ENCODE measurements around the gene TRAPPC12.
"Not testable (repeated sequence)": the region's sequence is repeated elsewhere in the genome, so short reads cannot be mapped to it uniquely, and the experiment has no call there.

Gene TRAPPC12

DNA sequence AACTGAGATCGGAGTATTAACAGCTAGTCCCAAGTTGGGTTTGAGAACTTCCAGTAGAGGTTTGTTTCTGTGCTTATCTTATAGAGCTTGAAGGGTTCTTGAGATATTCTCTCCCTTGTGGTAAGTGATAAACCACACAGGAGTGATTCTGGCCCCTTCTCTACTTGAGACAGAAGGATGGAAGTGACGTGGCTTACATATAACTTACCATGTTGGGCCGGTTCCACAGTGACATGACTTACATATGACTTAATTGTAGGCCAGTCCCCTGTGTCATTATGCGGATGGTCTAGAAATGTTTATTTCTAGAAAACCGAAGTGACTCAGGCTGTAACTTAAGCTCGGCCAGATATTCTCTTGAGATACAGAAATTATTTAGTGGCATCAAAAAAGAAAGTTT lies 62.7 kb downstream of the TRAPPC12 start:
- H3K9ac ChIP-seq (ENCODE audit: low read depth in 1 of 2, low read length in 2 of 2): no peak overlapping the region

DNA sequence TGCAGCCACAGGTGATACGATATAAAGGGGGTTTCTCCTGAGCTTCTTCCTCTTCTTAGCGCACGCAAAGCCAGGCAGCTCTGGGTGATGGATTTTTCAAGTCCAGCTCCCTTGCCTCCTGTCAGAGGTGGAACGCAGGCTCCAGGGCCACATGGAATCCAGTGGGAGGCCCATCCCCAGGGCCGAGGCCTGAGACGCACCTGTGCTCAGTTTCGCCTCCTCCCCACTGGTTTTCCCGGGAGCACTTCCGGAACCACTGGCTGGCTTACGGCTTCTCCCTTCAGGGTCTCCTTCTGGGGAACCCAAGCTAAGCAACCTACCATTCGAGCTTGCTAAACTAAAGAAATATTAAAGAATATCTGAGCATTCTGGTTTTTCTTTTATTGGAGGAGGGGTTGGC lies 63.6 kb downstream of the TRAPPC12 start:
- H3K4me1 ChIP-seq (ENCODE audit: control insufficient read depth in 1 of 2, insufficient read depth in 2 of 2, low read length in 2 of 2): peaks cover 0 to 16% of the 10 kb centered on the region in 2 donors
- peaks cover 25 to 44% of the 10 kb centered on the region in 2 donors for H3K36me3 ChIP-seq (ENCODE audit: control insufficient read depth in 1 of 2, insufficient read depth in 2 of 2, low read length in 2 of 2)
- no peak overlapping the region for H3K9ac ChIP-seq (ENCODE audit: low read depth in 1 of 2, low read length in 2 of 2)
- H3K9me3 ChIP-seq (ENCODE audit: control insufficient read depth in 1 of 2, low read length in 2 of 2): no peaks in the 10 kb centered on the region
- no peak overlapping the region for H3K4me3 ChIP-seq (ENCODE audit: low read depth in 1 of 2, low read length in 2 of 2)
- H3K27me3 ChIP-seq (ENCODE audit: control insufficient read depth in 1 of 2, insufficient read depth in 2 of 2, low read length in 2 of 2): no peaks in the 10 kb centered on the region
- no peak overlapping the region for H3K27ac ChIP-seq (ENCODE audit: low read depth, low read length)

More for the DNA sequence above, 62.7 kb downstream of the TRAPPC12 start:
- H3K36me3 ChIP-seq (ENCODE audit: control insufficient read depth in 1 of 2, insufficient read depth in 2 of 2, low read length in 2 of 2): peaks cover 25 to 35% of the 10 kb centered on the region in 2 donors
- H3K27ac ChIP-seq (ENCODE audit: low read depth, low read length): no peak overlapping the region
- no peak overlapping the region for H3K4me3 ChIP-seq (ENCODE audit: low read depth in 1 of 2, low read length in 2 of 2)
- no peaks in the 10 kb centered on the region for H3K27me3 ChIP-seq (ENCODE audit: control insufficient read depth in 1 of 2, insufficient read depth in 2 of 2, low read length in 2 of 2)
- H3K4me1 ChIP-seq (ENCODE audit: control insufficient read depth in 1 of 2, insufficient read depth in 2 of 2, low read length in 2 of 2): peaks cover 0 to 16% of the 10 kb centered on the region in 2 donors
- H3K9me3 ChIP-seq (ENCODE audit: control insufficient read depth in 1 of 2, low read length in 2 of 2): no peaks in the 10 kb centered on the region

DNA sequence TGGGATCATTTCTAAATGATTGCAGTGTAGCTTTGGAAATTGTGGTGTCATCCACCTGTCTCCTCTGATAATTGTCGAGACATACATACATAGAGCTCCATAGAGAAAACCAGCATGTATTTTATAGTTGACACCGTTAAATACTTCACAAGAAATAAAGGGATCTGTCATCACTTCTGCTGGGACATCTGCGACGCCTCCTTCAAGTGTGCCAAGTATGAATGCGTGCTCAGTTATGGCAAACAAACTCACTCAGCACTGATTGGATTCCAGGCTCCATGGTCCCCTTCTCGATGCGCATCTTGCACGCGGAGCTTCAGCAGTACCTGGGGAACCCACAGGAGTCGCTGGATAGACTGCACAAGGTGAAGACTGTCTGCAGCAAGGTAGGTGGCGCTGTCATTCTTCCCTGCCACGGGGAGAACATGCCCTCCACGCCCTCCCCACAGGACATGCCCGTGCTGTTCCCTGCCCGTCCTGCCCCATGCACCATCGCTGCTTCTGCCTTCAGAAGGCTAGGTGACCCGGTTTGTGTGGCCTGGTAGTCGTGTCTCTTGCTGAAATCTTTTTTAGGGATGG lies 64.1 kb downstream of the TRAPPC12 start:
- Histone ChIP-seq H3K36me3 (ENCODE audit: control insufficient read depth in 1 of 2, insufficient read depth in 2 of 2, low read length in 2 of 2) (peaks cover 25 to 48% of the 10 kb centered on the region in 2 donors), H3K4me3 (ENCODE audit: low read depth in 1 of 2, low read length in 2 of 2) (no peak overlapping the region), H3K9ac (ENCODE audit: low read depth in 1 of 2, low read length in 2 of 2) (no peak overlapping the region), H3K4me1 (ENCODE audit: control insufficient read depth in 1 of 2, insufficient read depth in 2 of 2, low read length in 2 of 2) (peaks cover 0 to 16% of the 10 kb centered on the region in 2 donors), H3K9me3 (ENCODE audit: control insufficient read depth in 1 of 2, low read length in 2 of 2) (no peaks in the 10 kb centered on the region), H3K27me3 (ENCODE audit: control insufficient read depth in 1 of 2, insufficient read depth in 2 of 2, low read length in 2 of 2) (no peaks in the 10 kb centered on the region), H3K27ac (ENCODE audit: low read depth, low read length) (no peak overlapping the region)

DNA sequence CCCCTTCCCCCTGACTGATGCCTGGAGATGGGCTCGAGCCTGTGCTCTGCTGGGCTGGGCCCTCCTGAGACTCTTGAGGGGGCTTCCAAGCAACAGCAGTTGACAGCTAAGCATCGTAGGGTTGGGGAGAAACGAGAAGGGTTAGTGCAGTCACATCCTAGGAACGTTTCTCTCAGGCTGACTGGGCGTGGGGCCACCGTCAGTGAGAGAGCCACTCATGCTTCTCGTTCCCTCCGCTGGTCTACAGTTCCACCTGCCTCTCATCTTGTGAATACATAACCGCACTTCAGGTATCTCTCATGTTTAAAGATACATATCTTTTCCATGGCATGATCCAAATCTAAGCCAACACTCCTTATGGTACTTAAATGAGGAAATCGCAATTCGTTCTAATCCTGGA lies 66.4 kb downstream of the TRAPPC12 start:
- no peak overlapping the region for H3K4me3 ChIP-seq (ENCODE audit: low read depth in 1 of 2, low read length in 2 of 2)
- H3K27ac ChIP-seq (ENCODE audit: low read depth, low read length): no peak overlapping the region
- H3K4me1 ChIP-seq (ENCODE audit: control insufficient read depth in 1 of 2, insufficient read depth in 2 of 2, low read length in 2 of 2): peaks cover 0 to 4% of the 10 kb centered on the region in 2 donors
- H3K9ac ChIP-seq (ENCODE audit: low read depth in 1 of 2, low read length in 2 of 2): no peak overlapping the region
- H3K27me3 ChIP-seq (ENCODE audit: control insufficient read depth in 1 of 2, insufficient read depth in 2 of 2, low read length in 2 of 2): no peaks in the 10 kb centered on the region
- H3K9me3 ChIP-seq (ENCODE audit: control insufficient read depth in 1 of 2, low read length in 2 of 2): no peaks in the 10 kb centered on the region
- peaks cover 34 to 62% of the 10 kb centered on the region in 2 donors for H3K36me3 ChIP-seq (ENCODE audit: control insufficient read depth in 1 of 2, insufficient read depth in 2 of 2, low read length in 2 of 2)

DNA sequence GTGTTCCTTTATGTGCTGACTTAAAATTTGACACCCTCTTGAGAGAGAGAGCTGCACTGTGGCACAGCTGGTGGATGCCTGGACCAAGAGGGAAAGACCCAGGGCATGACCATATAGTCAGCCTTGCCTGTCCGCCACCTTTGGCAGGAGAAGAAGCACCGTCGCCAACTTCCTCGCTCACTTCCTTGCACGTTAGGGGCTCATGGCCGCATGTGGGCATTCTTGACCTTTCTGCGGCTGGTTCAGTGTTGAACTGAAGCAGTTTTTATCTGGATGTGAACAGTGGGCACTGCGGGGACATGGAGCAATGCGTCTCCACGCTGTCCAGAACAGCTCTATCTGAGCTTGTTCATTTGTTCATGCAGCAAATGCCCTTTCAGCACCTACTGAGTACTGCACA lies 66.9 kb downstream of the TRAPPC12 start:
- Histone ChIP-seq H3K9me3 (ENCODE audit: control insufficient read depth in 1 of 2, low read length in 2 of 2) (no peaks in the 10 kb centered on the region), H3K9ac (ENCODE audit: low read depth in 1 of 2, low read length in 2 of 2) (no peak overlapping the region), H3K36me3 (ENCODE audit: control insufficient read depth in 1 of 2, insufficient read depth in 2 of 2, low read length in 2 of 2) (peaks cover 34 to 62% of the 10 kb centered on the region in 2 donors), H3K27ac (ENCODE audit: low read depth, low read length) (no peak overlapping the region), H3K27me3 (ENCODE audit: control insufficient read depth in 1 of 2, insufficient read depth in 2 of 2, low read length in 2 of 2) (no peaks in the 10 kb centered on the region), H3K4me1 (ENCODE audit: control insufficient read depth in 1 of 2, insufficient read depth in 2 of 2, low read length in 2 of 2) (no peaks in the 10 kb centered on the region), H3K4me3 (ENCODE audit: low read depth in 1 of 2, low read length in 2 of 2) (no peak overlapping the region)

DNA sequence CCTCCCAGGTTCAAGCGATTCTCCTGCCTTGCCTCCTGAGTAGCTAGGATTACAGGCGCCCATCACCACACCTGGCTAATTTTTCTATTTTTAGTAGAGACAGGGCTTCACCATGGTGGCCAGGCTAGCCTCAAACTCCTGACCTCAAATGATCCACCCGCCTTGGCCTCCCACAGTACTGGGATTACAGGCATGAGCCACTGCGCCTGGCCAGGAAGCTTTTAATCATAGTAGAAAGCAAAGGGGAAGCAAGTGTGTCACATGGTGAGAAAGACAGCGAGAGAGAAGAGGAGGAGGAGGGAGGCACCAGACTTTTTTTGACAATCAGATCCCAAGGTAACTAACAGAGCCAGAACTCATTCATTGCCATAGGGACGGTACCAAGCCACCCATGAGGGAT lies 67.7 kb downstream of the TRAPPC12 start:
- H3K4me3 ChIP-seq (ENCODE audit: low read depth in 1 of 2, low read length in 2 of 2); H3K4me1 ChIP-seq (ENCODE audit: control insufficient read depth in 1 of 2, insufficient read depth in 2 of 2, low read length in 2 of 2); H3K9ac ChIP-seq (ENCODE audit: low read depth in 1 of 2, low read length in 2 of 2); H3K27ac ChIP-seq (ENCODE audit: low read depth, low read length); H3K9me3 ChIP-seq (ENCODE audit: control insufficient read depth in 1 of 2, low read length in 2 of 2); H3K27me3 ChIP-seq (ENCODE audit: control insufficient read depth in 1 of 2, insufficient read depth in 2 of 2, low read length in 2 of 2): not testable (repeated sequence)
- peaks cover 34 to 66% of the 10 kb centered on the region in 2 donors for H3K36me3 ChIP-seq (ENCODE audit: control insufficient read depth in 1 of 2, insufficient read depth in 2 of 2, low read length in 2 of 2)

DNA sequence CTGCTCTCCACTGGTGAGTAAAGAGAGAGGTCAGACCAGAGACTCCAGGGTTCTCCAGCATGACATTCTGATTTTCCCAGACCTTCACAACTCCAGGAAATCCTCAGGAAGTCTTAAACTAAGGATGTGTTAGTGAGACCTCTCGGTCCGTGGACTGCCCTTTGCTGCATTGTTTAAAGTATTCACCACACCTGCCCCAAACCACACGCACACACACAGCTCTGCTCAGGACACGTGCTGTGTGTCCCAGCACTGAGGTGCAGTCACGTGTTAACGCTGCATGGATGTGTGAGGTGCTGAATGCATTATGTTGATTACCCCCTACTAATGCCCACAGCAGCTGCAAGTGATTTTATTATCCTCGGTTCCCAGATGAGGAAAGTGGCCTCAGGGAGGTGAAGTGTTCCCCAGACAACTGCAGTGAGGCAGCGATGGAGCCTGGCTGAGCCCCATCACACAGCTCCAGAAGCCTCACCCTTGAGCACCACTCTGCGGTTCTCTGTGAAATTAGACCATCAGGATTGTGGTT lies 68.4 kb downstream of the TRAPPC12 start:
- H3K9ac ChIP-seq (ENCODE audit: low read depth in 1 of 2, low read length in 2 of 2): no peak overlapping the region
- H3K27ac ChIP-seq (ENCODE audit: low read depth, low read length): no peak overlapping the region
- no peaks in the 10 kb centered on the region for H3K27me3 ChIP-seq (ENCODE audit: control insufficient read depth in 1 of 2, insufficient read depth in 2 of 2, low read length in 2 of 2)
- H3K4me1 ChIP-seq (ENCODE audit: control insufficient read depth in 1 of 2, insufficient read depth in 2 of 2, low read length in 2 of 2): no peaks in the 10 kb centered on the region
- no peak overlapping the region for H3K4me3 ChIP-seq (ENCODE audit: low read depth in 1 of 2, low read length in 2 of 2)
- no peaks in the 10 kb centered on the region for H3K9me3 ChIP-seq (ENCODE audit: control insufficient read depth in 1 of 2, low read length in 2 of 2)
- H3K36me3 ChIP-seq (ENCODE audit: control insufficient read depth in 1 of 2, insufficient read depth in 2 of 2, low read length in 2 of 2): peaks cover 34 to 71% of the 10 kb centered on the region in 2 donors

DNA sequence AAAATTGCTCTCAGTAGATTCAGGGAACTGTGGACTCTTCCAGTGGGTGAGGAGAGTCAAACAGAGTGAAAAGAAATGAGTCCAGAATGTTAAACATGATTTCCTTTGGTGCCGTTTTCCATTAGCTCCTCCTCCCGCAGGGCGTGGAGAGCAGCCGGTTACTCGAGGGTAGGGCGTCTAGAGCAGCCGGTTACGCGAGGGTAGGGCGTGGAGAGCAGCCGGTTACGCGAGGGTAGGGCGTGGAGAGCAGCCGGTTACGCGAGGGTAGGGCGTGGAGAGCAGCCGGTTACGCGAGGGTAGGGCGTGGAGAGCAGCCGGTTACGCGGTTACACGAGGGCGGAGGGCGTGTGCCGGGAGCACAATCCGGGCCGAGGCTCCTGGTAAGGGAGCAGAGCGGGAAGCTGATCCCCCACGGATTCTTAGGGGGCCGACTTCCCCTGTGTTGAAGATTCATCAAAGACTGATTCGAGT lies 69.0 kb downstream of the TRAPPC12 start:
- H3K27me3 ChIP-seq (ENCODE audit: control insufficient read depth in 1 of 2, insufficient read depth in 2 of 2, low read length in 2 of 2); H3K9me3 ChIP-seq (ENCODE audit: control insufficient read depth in 1 of 2, low read length in 2 of 2); H3K4me1 ChIP-seq (ENCODE audit: control insufficient read depth in 1 of 2, insufficient read depth in 2 of 2, low read length in 2 of 2); H3K27ac ChIP-seq (ENCODE audit: low read depth, low read length); H3K4me3 ChIP-seq (ENCODE audit: low read depth in 1 of 2, low read length in 2 of 2); H3K9ac ChIP-seq (ENCODE audit: low read depth in 1 of 2, low read length in 2 of 2): not testable (repeated sequence)
- H3K36me3 ChIP-seq (ENCODE audit: control insufficient read depth in 1 of 2, insufficient read depth in 2 of 2, low read length in 2 of 2): peaks cover 34 to 73% of the 10 kb centered on the region in 2 donors

DNA sequence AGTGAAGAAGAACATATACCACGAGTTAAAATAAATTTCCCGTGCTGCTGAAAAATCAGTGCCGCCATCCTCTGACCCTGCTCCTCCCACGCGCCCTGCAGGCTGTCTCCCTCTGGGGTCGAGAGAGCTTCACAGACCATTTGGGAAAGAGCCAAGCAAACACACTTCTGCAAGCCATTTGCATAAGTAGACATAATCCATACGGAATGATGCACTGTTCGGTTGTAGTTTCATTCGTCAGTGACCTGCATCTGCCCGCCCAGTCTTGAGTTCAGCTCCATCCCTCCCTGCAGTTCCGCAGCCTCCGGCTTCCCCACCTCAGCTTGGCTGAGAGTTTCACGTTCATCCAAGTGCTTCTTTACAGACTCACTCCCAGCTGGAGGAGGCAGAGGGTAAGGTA lies 69.6 kb downstream of the TRAPPC12 start:
- H3K4me1 ChIP-seq (ENCODE audit: control insufficient read depth in 1 of 2, insufficient read depth in 2 of 2, low read length in 2 of 2): no peaks in the 10 kb centered on the region
- H3K4me3 ChIP-seq (ENCODE audit: low read depth in 1 of 2, low read length in 2 of 2): no peak overlapping the region
- no peak overlapping the region for H3K27ac ChIP-seq (ENCODE audit: low read depth, low read length)
- H3K27me3 ChIP-seq (ENCODE audit: control insufficient read depth in 1 of 2, insufficient read depth in 2 of 2, low read length in 2 of 2): no peaks in the 10 kb centered on the region
- peaks cover 29 to 67% of the 10 kb centered on the region in 2 donors for H3K36me3 ChIP-seq (ENCODE audit: control insufficient read depth in 1 of 2, insufficient read depth in 2 of 2, low read length in 2 of 2)
- H3K9ac ChIP-seq (ENCODE audit: low read depth in 1 of 2, low read length in 2 of 2): no peak overlapping the region
- H3K9me3 ChIP-seq (ENCODE audit: control insufficient read depth in 1 of 2, low read length in 2 of 2): no peaks in the 10 kb centered on the region

DNA sequence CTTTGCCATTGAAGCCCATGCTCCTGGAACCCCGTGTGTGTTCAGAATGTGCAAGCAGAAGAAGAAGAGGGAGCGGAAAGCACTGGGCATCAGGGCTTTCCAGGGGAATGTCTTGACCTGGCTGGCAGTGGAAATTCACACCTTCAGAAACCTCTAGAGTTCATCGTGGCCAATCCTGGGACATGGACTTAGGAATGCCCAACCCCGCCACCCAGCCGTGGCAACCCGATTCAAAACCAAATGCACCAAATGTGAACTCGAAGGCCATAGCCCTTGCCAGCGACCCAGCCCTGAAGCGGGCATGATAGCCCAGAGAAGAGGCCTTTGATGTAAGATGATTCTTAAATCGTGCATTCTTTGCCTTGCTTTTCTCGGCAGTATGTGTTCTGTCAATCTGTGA lies 70.4 kb downstream of the TRAPPC12 start:
- Histone ChIP-seq H3K27ac (ENCODE audit: low read depth, low read length) (no peak overlapping the region), H3K36me3 (ENCODE audit: control insufficient read depth in 1 of 2, insufficient read depth in 2 of 2, low read length in 2 of 2) (peaks cover 24 to 68% of the 10 kb centered on the region in 2 donors), H3K9ac (ENCODE audit: low read depth in 1 of 2, low read length in 2 of 2) (no peak overlapping the region), H3K27me3 (ENCODE audit: control insufficient read depth in 1 of 2, insufficient read depth in 2 of 2, low read length in 2 of 2) (no peaks in the 10 kb centered on the region), H3K4me3 (ENCODE audit: low read depth in 1 of 2, low read length in 2 of 2) (no peak overlapping the region), H3K9me3 (ENCODE audit: control insufficient read depth in 1 of 2, low read length in 2 of 2) (no peaks in the 10 kb centered on the region), H3K4me1 (ENCODE audit: control insufficient read depth in 1 of 2, insufficient read depth in 2 of 2, low read length in 2 of 2) (no peaks in the 10 kb centered on the region)
